COR-L47 (cell line): Measurements from ENCODE around the gene SHROOM2.
"Not testable (repeated sequence)": the region's sequence is repeated elsewhere in the genome, so short reads cannot be mapped to it uniquely, and the experiment has no call there.

ENCODE experiments used
- DNase-seq: peaks from one replicate; lab custom pipeline; 2025; lab: John Stamatoyannopoulos, UW

The SHROOM2 gene

GRCh38 chrX:9781941-9782340, 4.3 kb upstream of the SHROOM2 start:
- no peak for DNase-seq

GRCh38 chrX:9784332-9784731, 1.9 kb upstream of the SHROOM2 start:
- DNase-seq, result no peak

GRCh38 chrX:9785254-9785943, 830 bp upstream of the SHROOM2 start:
- no peak for DNase-seq

- DNase-seq, result no peak
These were observed 788 bp downstream of the SHROOM2 start for GRCh38 chrX:9786798-9787635.

GRCh38 chrX:9788911-9789310, 2.7 kb downstream of the SHROOM2 start:
- no peak for DNase-seq

- DNase-seq, result no peak
These were observed 3.3 kb downstream of the SHROOM2 start for GRCh38 chrX:9789555-9789954.

GRCh38 chrX:9790866-9791265, 4.6 kb downstream of the SHROOM2 start:
- no peak for DNase-seq

GRCh38 chrX:9794495-9794894, 8.3 kb downstream of the SHROOM2 start:
- DNase-seq, result no peak

GRCh38 chrX:9797384-9798360, 11.4 kb downstream of the SHROOM2 start:
- peak; percentile 50 for DNase-seq

- no peak for DNase-seq
These were observed 16.5 kb downstream of the SHROOM2 start for GRCh38 chrX:9802737-9803136.

- DNase-seq, result no peak
These were observed 18.2 kb downstream of the SHROOM2 start for GRCh38 chrX:9804444-9804843.

GRCh38 chrX:9805956-9806355, 19.7 kb downstream of the SHROOM2 start:
- no peak for DNase-seq

GRCh38 chrX:9807355-9808182, 21.3 kb downstream of the SHROOM2 start:
- no peak for DNase-seq

GRCh38 chrX:9809876-9810275, 23.6 kb downstream of the SHROOM2 start:
- DNase-seq, result not testable (repeated sequence)

- not testable (repeated sequence) for DNase-seq
These were observed 24.9 kb downstream of the SHROOM2 start for GRCh38 chrX:9811086-9811485.

GRCh38 chrX:9816084-9816700, 30.0 kb downstream of the SHROOM2 start:
- no peak for DNase-seq

- no peak for DNase-seq
These were observed 35.3 kb downstream of the SHROOM2 start for GRCh38 chrX:9821572-9821971.

- DNase-seq, result no peak
These were observed 38.3 kb downstream of the SHROOM2 start for GRCh38 chrX:9824554-9824953.

- no peak for DNase-seq
These were observed 39.0 kb downstream of the SHROOM2 start for GRCh38 chrX:9825129-9825790.

GRCh38 chrX:9825966-9826365, 39.7 kb downstream of the SHROOM2 start:
- no peak for DNase-seq
